ENCODE measurements around the gene TUBA8.
A peak's percentile ranks its signal among the peaks of the same experiment; 100 is the strongest.
"Not testable (repeated sequence)": the region's sequence is repeated elsewhere in the genome, so short reads cannot be mapped to it uniquely, and the experiment has no call there.

Gene TUBA8

DNA sequence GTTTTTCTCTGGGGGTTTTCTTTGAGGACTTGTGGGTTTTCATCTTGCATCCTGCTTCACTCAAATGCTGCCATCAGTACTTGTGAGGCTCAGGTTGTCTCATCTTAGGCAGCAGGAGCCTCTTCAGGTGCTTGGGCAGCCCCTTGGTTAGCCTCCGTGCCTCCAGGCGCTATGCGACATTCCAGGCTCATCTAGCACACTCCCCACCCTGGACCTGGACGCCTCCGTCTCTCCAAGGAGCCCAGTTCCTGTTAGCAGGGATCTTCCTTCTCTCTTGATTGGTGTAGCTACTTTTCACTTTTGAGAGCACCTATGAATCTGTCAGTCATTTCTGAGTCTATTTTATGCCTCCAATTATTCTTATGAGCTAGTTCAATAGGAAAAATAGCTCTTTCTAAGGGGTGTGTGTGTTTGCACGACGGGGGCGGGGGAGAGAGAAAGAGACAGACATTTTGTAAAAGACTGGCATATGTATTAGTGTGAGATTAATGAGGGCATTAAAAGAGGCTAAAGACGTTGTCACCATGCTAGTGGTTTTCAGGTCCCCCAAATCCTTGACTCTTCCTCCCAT is 7.8 kb downstream of the TUBA8 start:
- peaks cover 35% of the 10 kb centered on the region for H3K4me1 Mint-ChIP-seq (ENCODE audit: low read depth)
- intact Hi-C loops (cut with micrococcal nuclease), result no loop called here
- peaks cover 50% of the 10 kb centered on the region for H3K27me3 Mint-ChIP-seq
- no peak overlapping the region for H3K4me3 Mint-ChIP-seq
- no peaks in the 10 kb centered on the region for H3K9me3 Mint-ChIP-seq
- H3K36me3 Mint-ChIP-seq (ENCODE audit: low read depth), result no peaks in the 10 kb centered on the region
- H3K27ac Mint-ChIP-seq, result no peak overlapping the region

DNA sequence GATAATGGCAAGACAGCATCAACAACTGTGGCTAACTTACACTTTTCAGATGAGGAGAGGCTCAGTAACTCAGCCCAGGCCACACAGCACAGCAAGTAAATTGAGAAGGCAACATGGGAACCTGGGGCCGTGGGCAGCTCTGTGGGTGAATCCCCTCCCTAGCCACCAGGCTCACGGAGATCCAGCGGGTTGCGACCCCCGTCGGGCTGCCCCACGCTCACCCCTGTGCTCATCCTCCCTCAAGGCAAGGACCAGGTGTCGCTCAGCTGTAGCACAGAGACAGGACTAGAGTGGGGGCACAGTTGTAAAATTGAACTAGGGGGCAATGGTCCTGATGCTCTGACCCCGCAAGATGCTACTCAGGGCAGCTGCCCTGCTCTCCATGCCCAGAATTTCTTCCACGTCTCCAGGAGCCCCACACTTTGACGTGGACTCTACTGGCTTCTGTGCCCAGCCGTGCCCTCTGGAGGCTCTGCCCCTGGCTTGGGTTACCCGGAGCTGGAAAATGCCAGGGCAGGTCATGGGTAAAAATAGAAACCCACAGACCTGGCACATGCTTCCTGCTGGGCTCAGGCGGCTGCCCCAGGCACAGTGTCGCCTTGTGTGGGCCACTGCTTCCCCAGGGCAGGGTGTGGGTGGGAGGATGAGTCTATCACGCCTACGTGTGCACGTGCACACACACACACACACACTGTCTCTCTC is 9.0 kb downstream of the TUBA8 start:
- Mint-ChIP-seq H3K9me3 (no peaks in the 10 kb centered on the region), H3K27ac (no peak overlapping the region), H3K4me1 (ENCODE audit: low read depth) (peaks cover 24% of the 10 kb centered on the region), H3K4me3 (no peak overlapping the region), H3K27me3 (peaks cover 38% of the 10 kb centered on the region), H3K36me3 (ENCODE audit: low read depth) (no peaks in the 10 kb centered on the region)
- intact Hi-C loops (cut with micrococcal nuclease), result no loop called here

DNA sequence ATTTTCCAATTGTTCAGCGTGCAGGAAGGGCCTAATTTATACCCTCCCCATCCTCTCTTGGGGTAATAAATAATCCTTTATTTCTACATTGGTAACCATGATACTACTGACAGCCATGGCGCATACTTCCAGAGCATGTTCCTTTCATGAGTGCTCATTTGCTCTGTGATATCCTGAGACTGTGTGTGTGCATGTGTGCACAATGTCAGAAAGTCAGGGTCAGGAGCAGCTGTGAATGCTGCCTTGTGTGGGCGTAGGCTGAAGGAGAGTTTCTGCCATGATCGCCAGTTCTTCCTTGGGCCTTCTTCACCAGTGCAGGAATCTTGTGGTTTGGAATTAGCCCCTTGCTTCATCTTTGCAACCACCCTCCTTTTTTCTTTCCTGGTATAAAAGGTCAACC is 10.2 kb downstream of the TUBA8 start:
- no peaks in the 10 kb centered on the region for H3K9me3 Mint-ChIP-seq
- no peaks in the 10 kb centered on the region for H3K36me3 Mint-ChIP-seq (ENCODE audit: low read depth)
- intact Hi-C loops (cut with micrococcal nuclease), result no loop called here
- H3K4me1 Mint-ChIP-seq (ENCODE audit: low read depth), result peaks cover 20% of the 10 kb centered on the region
- peaks cover 27% of the 10 kb centered on the region for H3K27me3 Mint-ChIP-seq
- H3K27ac Mint-ChIP-seq, result no peak overlapping the region
- no peak overlapping the region for H3K4me3 Mint-ChIP-seq

DNA sequence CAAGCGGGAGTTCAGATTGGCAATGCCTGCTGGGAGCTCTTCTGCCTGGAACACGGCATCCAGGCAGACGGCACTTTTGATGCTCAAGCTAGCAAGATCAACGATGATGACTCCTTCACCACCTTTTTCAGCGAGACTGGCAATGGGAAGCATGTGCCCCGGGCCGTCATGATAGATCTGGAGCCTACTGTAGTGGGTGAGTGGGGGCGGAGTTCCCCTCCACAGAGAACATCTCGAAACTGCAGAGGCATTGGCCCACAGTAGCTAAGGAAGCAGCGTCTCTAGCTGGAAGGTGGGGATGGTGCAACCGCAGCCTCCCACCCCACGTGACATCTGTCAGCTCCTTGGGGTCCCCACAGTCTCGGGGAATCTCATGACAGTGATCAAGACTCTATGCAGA is 10.9 kb downstream of the TUBA8 start:
- Mint-ChIP-seq H3K36me3 (ENCODE audit: low read depth) (peaks cover 2% of the 10 kb centered on the region), H3K4me3 (no peak overlapping the region), H3K27me3 (peaks cover 21% of the 10 kb centered on the region), H3K9me3 (no peaks in the 10 kb centered on the region), H3K4me1 (ENCODE audit: low read depth) (peaks cover 14% of the 10 kb centered on the region), H3K27ac (no peak overlapping the region)
- intact Hi-C loops (cut with micrococcal nuclease), result no loop called here

DNA sequence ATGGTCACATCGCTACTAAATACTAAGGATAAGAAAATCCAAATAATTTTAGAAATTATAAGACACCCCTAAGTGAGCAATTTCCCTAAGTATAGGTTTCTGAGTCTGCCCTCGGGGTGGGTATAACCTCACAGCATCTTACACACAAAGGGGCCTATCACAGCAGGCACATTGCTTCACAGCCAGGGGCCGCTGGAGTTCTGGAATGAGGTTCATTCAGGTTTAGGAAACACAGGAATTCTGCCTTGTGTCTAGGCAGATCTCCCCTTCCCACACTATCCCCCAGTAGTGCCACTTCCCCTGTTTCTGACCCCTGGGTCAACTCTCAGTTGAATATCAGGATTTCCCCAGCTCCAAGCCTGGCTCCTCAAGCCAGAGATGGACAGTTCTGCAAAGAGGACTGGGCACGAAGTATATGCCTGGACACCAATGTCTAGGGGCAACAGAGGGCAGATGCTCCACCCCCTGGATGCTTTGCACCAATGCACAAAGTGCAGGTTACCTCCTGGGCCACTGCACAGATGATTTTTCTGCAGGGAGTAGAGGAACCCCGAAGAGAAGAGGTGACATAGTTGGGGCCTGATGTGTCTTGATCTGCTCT is 11.4 kb downstream of the TUBA8 start:
- Mint-ChIP-seq H3K27me3 (peaks cover 19% of the 10 kb centered on the region), H3K9me3 (no peaks in the 10 kb centered on the region), H3K27ac (no peak overlapping the region), H3K36me3 (ENCODE audit: low read depth) (peaks cover 7% of the 10 kb centered on the region), H3K4me3 (no peak overlapping the region), H3K4me1 (ENCODE audit: low read depth) (peaks cover 14% of the 10 kb centered on the region)
- intact Hi-C loops (cut with micrococcal nuclease), result no loop called here

DNA sequence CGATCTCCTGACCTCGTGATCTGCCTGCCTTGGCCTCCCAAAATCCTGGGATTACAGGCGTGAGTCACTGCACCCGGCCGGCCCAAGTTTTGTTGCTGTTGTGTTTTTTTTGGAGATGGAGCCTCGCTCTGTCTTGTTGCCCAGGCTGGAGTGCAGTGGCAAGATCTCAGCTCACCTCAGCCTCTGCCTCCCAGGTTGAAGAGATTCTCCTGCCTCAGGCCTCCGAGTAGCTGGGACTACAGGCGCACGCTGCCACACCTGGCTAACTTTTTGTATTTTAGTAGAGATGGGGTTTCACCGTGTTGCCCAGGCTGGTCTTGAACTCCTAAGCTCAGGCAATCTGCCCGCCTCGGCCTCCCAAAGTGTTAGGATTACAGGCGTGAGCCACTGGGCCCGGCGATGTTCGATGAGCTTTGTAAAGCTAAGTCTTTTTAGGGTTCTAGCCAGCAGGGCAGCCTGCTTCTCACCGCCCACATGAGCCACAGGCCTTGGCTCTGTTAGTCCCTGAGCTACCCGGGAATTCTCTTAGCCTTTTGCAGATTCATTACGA is 12.9 kb downstream of the TUBA8 start:
- intact Hi-C loops (cut with micrococcal nuclease); H3K27ac Mint-ChIP-seq; H3K9me3 Mint-ChIP-seq; H3K36me3 Mint-ChIP-seq (ENCODE audit: low read depth); H3K4me3 Mint-ChIP-seq: not testable (repeated sequence)
- peaks cover 12% of the 10 kb centered on the region for H3K27me3 Mint-ChIP-seq
- H3K4me1 Mint-ChIP-seq (ENCODE audit: low read depth), result peaks cover 14% of the 10 kb centered on the region

DNA sequence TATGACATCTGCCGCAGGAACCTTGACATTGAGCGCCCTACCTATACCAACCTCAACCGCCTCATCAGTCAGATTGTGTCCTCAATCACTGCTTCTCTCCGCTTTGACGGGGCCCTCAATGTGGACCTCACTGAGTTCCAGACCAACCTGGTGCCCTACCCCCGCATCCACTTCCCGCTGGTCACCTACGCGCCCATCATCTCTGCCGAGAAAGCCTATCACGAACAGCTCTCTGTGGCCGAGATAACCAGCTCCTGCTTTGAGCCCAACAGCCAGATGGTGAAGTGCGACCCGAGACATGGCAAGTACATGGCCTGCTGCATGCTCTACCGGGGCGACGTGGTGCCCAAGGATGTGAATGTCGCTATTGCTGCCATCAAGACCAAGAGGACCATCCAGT is 16.0 kb downstream of the TUBA8 start:
- intact Hi-C loops (cut with micrococcal nuclease), result no loop called here
- H3K4me1 Mint-ChIP-seq (ENCODE audit: low read depth), result peaks cover 11% of the 10 kb centered on the region

DNA sequence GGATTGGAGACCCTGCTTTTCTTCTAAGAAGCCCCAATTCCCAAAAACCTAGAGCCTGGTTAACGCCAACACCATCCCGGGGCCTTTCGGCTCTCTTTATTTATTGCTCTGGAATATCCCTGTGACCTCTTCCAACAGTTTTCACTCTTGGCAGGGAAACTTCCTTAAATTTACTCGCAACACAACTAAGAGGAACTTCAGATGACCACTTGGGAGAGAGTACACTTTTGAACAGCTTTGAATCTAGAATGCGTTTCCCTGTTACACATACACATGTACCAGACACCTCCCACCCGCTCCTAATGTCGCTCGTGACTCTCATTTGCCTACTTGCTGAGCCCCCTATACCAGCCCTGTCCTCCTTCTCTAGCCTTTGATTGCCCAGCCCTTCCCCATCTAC is 19.4 kb downstream of the TUBA8 start:
- Mint-ChIP-seq H3K27ac (peak overlapping the region; percentile 5), H3K4me1 (ENCODE audit: low read depth) (peaks cover 11% of the 10 kb centered on the region), H3K4me3 (no peak overlapping the region), H3K27me3 (no peaks in the 10 kb centered on the region), H3K9me3 (no peaks in the 10 kb centered on the region), H3K36me3 (ENCODE audit: low read depth) (peaks cover 8% of the 10 kb centered on the region)
- intact Hi-C loops (cut with micrococcal nuclease), result no loop called here

More for the DNA sequence above, 16.0 kb downstream of the TUBA8 start:
- Mint-ChIP-seq H3K9me3 (no peaks in the 10 kb centered on the region), H3K36me3 (ENCODE audit: low read depth) (peaks cover 8% of the 10 kb centered on the region), H3K27me3 (no peaks in the 10 kb centered on the region), H3K4me3 (no peak overlapping the region), H3K27ac (no peak overlapping the region)

DNA sequence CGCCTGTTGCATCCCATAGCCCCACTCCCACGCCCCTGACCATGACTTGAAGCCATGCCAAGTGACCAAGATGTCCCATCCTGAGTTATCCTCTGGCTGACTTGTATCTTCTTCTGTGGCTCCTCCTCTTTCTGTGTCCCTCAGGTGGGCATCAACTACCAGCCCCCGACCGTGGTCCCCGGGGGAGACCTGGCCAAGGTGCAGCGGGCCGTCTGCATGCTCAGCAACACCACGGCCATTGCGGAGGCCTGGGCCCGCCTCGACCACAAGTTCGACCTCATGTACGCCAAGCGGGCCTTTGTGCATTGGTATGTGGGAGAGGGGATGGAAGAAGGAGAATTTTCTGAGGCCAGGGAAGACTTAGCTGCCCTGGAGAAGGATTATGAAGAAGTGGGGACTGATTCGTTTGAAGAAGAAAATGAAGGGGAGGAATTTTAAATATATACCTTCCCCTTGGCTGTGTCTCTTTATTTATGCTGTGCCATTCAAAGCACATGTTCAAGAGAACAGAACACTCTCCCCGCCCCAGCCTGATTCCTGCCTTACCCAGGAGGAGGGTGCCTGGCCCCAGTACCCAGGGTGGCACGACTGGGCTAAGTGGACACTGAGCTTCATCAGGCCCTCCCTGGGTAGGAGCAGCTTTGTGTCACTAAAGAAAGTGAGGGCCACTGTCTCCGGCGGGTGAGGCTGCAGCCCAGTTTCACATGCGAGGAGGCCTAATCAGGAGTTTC is 20.3 kb downstream of the TUBA8 start:
- intact Hi-C loops (cut with micrococcal nuclease), result no loop called here
- Mint-ChIP-seq H3K36me3 (ENCODE audit: low read depth) (peaks cover 8% of the 10 kb centered on the region), H3K9me3 (no peaks in the 10 kb centered on the region), H3K4me1 (ENCODE audit: low read depth) (peaks cover 11% of the 10 kb centered on the region), H3K27me3 (no peaks in the 10 kb centered on the region), H3K4me3 (no peak overlapping the region), H3K27ac (peak overlapping the region; percentile 5)

DNA sequence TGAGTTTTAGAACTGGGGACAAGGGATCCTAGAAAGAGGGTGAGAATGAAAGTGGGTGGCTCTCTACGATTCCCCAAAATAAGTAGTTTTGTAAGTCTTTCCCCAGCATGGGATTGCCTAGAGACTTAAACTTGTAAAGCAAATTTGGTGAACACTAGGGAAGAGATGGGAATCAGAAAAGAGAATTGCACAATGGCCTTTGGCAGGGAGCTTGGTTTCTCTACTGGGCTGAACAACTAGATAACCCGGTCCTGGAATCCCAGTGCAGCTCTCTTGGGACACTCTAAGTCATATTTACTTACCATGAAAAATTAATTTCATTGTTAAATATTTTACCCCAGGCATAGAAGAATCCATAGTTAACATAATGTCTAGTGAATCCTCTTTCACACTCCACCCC is 22.8 kb downstream of the TUBA8 start:
- H3K36me3 Mint-ChIP-seq (ENCODE audit: low read depth), result no peaks in the 10 kb centered on the region
- peaks cover 11% of the 10 kb centered on the region for H3K4me1 Mint-ChIP-seq (ENCODE audit: low read depth)
- H3K27me3 Mint-ChIP-seq, result no peaks in the 10 kb centered on the region
- intact Hi-C loops (cut with micrococcal nuclease), result no loop called here
- no peaks in the 10 kb centered on the region for H3K9me3 Mint-ChIP-seq
- no peak overlapping the region for H3K27ac Mint-ChIP-seq
- H3K4me3 Mint-ChIP-seq, result no peak overlapping the region

DNA sequence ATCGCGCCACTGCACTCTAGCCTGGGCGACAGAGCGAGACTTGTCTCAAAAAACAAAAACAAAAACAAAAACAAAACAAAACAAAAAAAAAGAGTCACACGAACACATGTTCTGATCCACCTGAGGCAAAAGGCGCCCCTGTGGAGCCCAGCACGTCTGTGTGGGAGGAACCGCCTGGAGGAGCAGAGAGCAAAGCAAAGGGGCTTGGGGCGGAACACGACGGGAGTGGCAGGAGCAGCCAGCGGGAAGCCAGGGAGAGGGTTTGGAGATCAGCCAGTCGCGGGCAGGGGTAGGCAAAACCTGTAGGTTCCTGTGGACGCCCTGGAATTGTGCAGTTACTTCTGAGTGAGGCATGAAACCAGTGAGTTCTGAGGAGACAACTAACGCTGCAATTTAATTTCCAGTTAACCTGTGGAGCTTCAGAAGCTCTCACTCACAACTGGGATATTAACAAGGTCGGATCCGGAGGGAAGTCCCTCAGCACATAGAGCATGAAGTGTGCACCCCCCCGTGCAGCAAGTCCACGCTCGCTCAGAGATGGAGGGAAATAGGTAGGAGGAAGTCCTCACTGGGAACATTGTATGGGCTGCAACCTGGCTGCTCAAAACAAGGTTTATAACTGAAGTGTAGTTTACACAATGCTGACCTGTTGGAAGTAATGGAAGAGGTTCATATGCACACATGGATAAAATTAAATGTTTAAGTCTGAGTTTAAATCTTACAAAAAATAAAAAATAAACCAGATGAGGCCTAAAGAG is 26.1 kb downstream of the TUBA8 start:
- H3K36me3 Mint-ChIP-seq (ENCODE audit: low read depth), result no peaks in the 10 kb centered on the region
- no peaks in the 10 kb centered on the region for H3K4me1 Mint-ChIP-seq (ENCODE audit: low read depth)
- H3K4me3 Mint-ChIP-seq, result no peak overlapping the region
- H3K27ac Mint-ChIP-seq, result no peak overlapping the region
- H3K27me3 Mint-ChIP-seq, result peaks cover 2% of the 10 kb centered on the region
- intact Hi-C loops (cut with micrococcal nuclease), result no loop called here
- H3K9me3 Mint-ChIP-seq, result peaks cover 8% of the 10 kb centered on the region

DNA sequence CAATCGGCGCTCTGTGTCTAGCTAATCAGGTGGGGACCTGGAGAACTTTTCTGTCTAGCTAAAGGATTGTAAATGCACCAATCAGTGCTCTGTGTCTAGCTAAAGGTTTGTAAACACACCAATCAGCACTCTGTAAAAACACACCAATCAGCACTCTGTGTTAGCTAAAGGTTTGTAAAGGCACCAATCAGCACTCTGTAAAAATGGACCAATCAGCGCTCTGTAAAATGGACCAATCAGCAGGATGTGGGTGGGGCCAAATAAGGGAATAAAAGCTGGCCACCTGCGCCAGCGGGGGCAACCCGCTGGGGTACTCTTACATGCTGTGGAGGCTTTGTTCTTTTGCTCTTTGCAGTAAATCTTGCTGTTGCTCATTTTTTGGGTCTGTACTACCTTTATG is 30.4 kb downstream of the TUBA8 start:
- H3K4me1 Mint-ChIP-seq (ENCODE audit: low read depth); H3K4me3 Mint-ChIP-seq; H3K36me3 Mint-ChIP-seq (ENCODE audit: low read depth); intact Hi-C loops (cut with micrococcal nuclease); H3K9me3 Mint-ChIP-seq; H3K27ac Mint-ChIP-seq; H3K27me3 Mint-ChIP-seq: not testable (repeated sequence)

DNA sequence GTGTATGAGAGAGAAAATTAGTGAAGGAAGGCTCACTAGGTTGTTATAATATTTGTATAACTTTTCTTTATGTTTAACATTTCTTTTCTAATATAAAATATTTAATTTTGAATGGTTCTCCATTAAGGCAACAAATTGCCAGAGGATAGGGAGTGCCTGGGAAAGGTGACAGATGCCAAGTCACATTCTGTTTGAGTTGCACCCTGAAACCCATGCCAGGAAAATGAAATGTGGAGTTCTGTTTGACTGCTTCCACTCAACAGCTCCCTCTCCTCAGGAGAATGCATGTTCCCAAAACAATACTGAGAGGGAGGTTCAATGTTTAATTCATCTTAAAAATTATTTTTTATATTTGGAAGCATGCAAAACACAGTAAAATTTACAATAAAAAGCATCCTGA is 33.5 kb downstream of the TUBA8 start:
- H3K27ac Mint-ChIP-seq, result no peak overlapping the region
- peaks cover 3% of the 10 kb centered on the region for H3K27me3 Mint-ChIP-seq
- no peaks in the 10 kb centered on the region for H3K36me3 Mint-ChIP-seq (ENCODE audit: low read depth)
- H3K4me1 Mint-ChIP-seq (ENCODE audit: low read depth), result peaks cover 19% of the 10 kb centered on the region
- H3K4me3 Mint-ChIP-seq, result no peak overlapping the region
- intact Hi-C loops (cut with micrococcal nuclease), result no loop called here
- peaks cover 8% of the 10 kb centered on the region for H3K9me3 Mint-ChIP-seq

Measured in dendritic cell treated with granulocyte-macrophage colony-stimulating factor and Interleukin-4, amounts not matched to agents 40 ng/mL and 50 ng/mL, for 4 days (primary cell).